Kidney (tissue), 14 donors: ENCODE measurements around the gene GFPT2. TPM values are rescaled to one million over a fixed set of nuclear protein-coding genes. Genes with fewer than 3 reads are reported as not detected.
A peak's percentile ranks its signal among the peaks of the same experiment; 100 is the strongest.

Source experiments
- DNase-seq, 5 donors: peaks; one replicate each; pipeline ENCODE4 v3.0.0-alpha.2; 2013 to 2020
- FAIRE-seq: peaks from 2 replicates; lab custom pipeline; 2012; peaks lifted over from hg19 to GRCh38; lab: Jason Lieb, UNC
- H3K27ac ChIP-seq, 2 donors: one replicate each; pipeline ENCODE4 v1.7.0; 2013; ENCODE audit warnings: low read depth in 2 of 2, low read length in 2 of 2, inconsistent platforms in 1 of 2
- H3K27me3 ChIP-seq: one replicate; pipeline ENCODE4 v1.7.1; 2013; ENCODE audit warnings: low read length, inconsistent platforms; ENCODE audit not compliant: control insufficient read depth, insufficient read depth
- H3K36me3 ChIP-seq, 3 donors: one replicate each; pipeline versions ENCODE4 v1.7.0 to v1.7.1; 2013; ENCODE audit warnings: low read length in 3 of 3, control low read depth in 1 of 3, inconsistent platforms in 1 of 3; ENCODE audit not compliant: insufficient read depth in 3 of 3, control insufficient read depth in 2 of 3
- H3K4me1 ChIP-seq, 3 donors: one replicate each; pipeline versions ENCODE4 v1.7.0 to v1.7.1; 2013; ENCODE audit warnings: low read length in 3 of 3, inconsistent platforms in 1 of 3, low read depth in 1 of 3; ENCODE audit not compliant: control insufficient read depth in 2 of 3, insufficient read depth in 2 of 3
- H3K4me3 ChIP-seq, 3 donors: one replicate each; pipeline versions ENCODE4 v1.7.0 to v1.8.1; 2013; ENCODE audit warnings: low read length in 3 of 3, control low read depth in 1 of 3, inconsistent platforms in 1 of 3
- H3K9ac ChIP-seq, 3 donors: one replicate each; pipeline versions ENCODE4 v1.7.0 to v1.7.1; 2013; ENCODE audit warnings: low read length in 3 of 3, control low read depth in 1 of 3, inconsistent platforms in 1 of 3
- H3K9me3 ChIP-seq, 3 donors: one replicate each; pipeline versions ENCODE4 v1.7.0 to v1.7.1; 2013; ENCODE audit warnings: low read length in 3 of 3, control low read depth in 1 of 3, inconsistent platforms in 1 of 3; ENCODE audit not compliant: control insufficient read depth in 2 of 3, insufficient read depth in 1 of 3
- CTCF ChIP-seq: IDR thresholded peaks from 3 replicates; pipeline ENCODE4 v1.5.1; 2012; ENCODE audit warnings: mild to moderate bottlenecking, moderate library complexity, borderline replicate concordance; ENCODE audit not compliant: insufficient read depth; ENCODE audit errors: extremely low read depth
- intact Hi-C: fragments of 100-400 bp; cut with DNase I; formaldehyde crosslinking; loops from one replicate; pipeline ENCODE4 v1.11.1; 2022
- polyA plus RNA-seq: library from polyadenylated mRNA; stranded (reverse); fragments of 350-450 nt; fragmentation: Illumina TruSeq; extraction: RNeasy Lipid Tissue Mini Kit (QIAGEN cat#74804); gene quantifications from one replicate; pipeline ENCODE4 v1.2.3, GENCODE V29; 2014; ENCODE audit warnings: low read depth, low replicate concordance; ENCODE audit not compliant: insufficient read depth
- total RNA-seq: library from RNA; stranded (reverse); fragmentation: NEBNext Ultra II Directional; extraction: Animal tissue kit (Norgen Biotek cat#: 25700); gene quantifications from one replicate; pipeline ENCODE4 v1.2.1, GENCODE V29; 2021
- donor health status: control.
- donor health status: control.
- donor health status: control.
- donor health status: control.
- donor health status: control.
- donor health status: DM: yes; HTN: yes; CAD: no.
- donor health status: Normal renal cell carcinoma (clear cell type).

GFPT2 gene
- total and polyA plus RNA-seq, 2 donors from 2014 or later, result 2.7 to 15.9 TPM

DNA sequence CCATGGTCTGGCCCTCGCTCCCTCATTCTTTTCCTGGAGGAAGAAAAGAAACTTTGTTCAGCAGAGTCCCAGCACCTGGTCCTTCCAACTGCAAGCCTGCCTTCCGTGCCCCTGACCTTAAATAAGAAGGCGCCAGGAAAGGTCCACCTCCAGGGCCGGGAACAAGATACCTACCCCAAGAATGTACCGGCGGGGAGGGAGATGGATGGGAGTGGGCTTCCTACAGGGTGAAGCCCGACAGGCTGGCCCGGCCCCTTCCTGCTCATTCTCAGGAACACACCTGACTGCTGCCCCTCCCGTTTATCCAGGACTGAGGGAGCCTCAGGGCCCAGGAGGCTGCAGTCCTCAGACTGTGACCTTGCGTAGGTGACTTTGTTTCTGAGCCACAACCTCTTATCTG, 27.3 kb upstream of the GFPT2 start:
- DNase-seq (peak in 1 of 5 donors; percentile 35), FAIRE-seq (no peak)
- Histone ChIP-seq H3K4me3 (no peak overlapping the region), H3K4me1 (no peaks in the 10 kb centered on the region), H3K9me3 (no peaks in the 10 kb centered on the region), H3K36me3 (no peaks in the 10 kb centered on the region), H3K27me3 (no peaks in the 10 kb centered on the region), H3K27ac (no peak overlapping the region), H3K9ac (no peak overlapping the region)
- intact Hi-C loops, result no loop called here
- no peak for TF ChIP-seq CTCF

DNA sequence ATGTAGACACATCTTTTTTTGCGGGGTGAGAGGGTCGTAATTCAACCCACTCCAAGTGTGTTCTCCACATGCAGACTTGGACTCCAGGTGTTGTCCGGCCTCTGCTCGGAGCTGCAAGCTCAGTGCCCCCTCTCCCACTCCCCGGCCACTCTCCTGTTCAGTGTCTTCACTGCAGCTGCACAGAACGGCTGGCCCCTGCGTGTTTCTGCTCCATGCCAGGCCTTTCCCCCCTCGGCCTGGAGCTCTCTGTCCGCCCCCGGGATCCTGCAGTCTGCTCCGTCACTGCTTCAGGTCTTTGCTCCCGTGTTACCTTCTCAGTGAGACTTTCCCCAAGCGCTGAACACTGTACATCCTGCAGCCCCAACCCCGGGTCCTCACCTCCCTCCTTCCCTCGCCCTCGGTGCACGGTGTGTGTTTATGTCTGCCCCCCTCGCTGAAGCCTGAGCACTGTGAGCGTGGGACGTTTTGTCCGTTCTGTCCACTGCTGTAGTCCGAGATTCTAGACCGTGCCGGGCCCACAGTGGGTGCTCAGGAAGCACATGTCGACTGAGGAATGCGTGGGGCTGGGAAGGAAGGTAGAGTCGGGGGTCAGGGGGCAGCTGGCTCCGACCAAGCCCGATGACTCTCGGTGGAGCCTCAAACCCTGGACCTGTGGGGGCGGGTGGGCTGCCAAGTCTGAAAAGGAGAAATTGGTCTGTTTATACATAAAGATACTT, 26.4 kb upstream of the GFPT2 start:
- H3K27ac ChIP-seq, result no peak overlapping the region

DNA sequence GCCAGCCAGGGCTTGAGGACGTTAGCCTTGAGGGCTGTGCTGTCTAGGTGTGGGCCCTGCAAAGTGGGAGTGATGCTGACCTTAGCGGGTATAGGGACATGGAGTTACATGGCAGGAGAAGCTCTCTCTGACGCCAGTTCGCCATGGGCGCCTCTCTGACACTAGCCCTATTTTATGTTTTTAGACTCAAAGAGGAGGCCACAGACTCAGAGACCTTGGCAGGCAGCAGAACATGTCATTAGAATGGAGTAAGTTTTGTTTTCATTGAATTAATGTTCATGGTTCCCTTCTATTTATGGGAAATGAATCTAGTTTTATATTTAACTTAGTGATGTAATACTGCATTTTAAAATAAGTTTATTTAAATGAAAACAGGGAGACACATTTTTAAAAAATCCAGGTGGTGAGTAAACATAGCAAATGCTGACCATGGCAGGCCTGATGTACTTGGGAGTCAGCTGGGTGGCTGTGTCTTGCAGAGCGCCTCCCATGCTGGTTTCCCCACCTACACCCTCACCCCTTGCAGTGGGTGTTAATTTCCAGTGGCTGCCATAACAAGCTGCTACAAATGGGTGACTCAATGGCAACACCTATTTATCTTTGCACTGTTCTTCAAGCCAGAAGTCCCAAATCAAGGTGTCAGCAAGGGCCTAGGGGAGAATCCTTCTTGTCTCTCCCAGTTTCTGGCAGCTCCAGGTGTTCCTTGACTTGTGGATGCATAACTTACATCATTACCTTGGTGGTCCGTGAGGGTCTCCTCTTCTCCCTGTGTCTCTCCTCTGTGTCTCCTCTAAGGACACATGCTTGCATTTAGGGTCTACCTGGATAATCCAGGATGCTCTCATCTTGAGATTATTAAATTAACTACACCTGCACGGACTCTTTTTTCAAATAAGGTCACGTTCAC, 25.6 kb upstream of the GFPT2 start:
- H3K4me3 ChIP-seq, result no peak overlapping the region

More for the DNA sequence above, 26.4 kb upstream of the GFPT2 start:
- Histone ChIP-seq H3K36me3 (no peaks in the 10 kb centered on the region), H3K4me3 (no peak overlapping the region), H3K9me3 (no peaks in the 10 kb centered on the region), H3K4me1 (no peaks in the 10 kb centered on the region), H3K27me3 (no peaks in the 10 kb centered on the region), H3K9ac (no peak overlapping the region)
- DNase-seq (no peak), FAIRE-seq (no peak)
- no peak for TF ChIP-seq CTCF
- intact Hi-C loops, result no loop called here

More for the DNA sequence above, 25.6 kb upstream of the GFPT2 start:
- Histone ChIP-seq H3K27ac (no peak overlapping the region), H3K9me3 (no peaks in the 10 kb centered on the region), H3K36me3 (no peaks in the 10 kb centered on the region), H3K9ac (no peak overlapping the region), H3K4me1 (no peaks in the 10 kb centered on the region), H3K27me3 (no peaks in the 10 kb centered on the region)
- intact Hi-C loops, result no loop called here
- no peak for TF ChIP-seq CTCF
- no peak for DNase-seq
- no peak for FAIRE-seq
